Stomach (tissue), 4 donors: Measurements from ENCODE around the gene DOCK1.

ENCODE experiments used
- EP300 ChIP-seq: sonication (generic); formaldehyde crosslinking; IDR thresholded peaks from one replicate; pipeline ENCODE4 v1.6.1; 2017; ENCODE audit warnings: antibody characterized with exemption
- POLR2A ChIP-seq, 4 donors: fragments of 450-650 bp; IDR thresholded peaks; one replicate each; pipeline ENCODE4 v1.6.1; 2016; ENCODE audit warnings: antibody characterized with exemption in 4 of 4, control low read depth in 2 of 4, mild to moderate bottlenecking in 1 of 4, moderate library complexity in 1 of 4
- POLR2AphosphoS5 ChIP-seq, 3 donors: sonication (generic); formaldehyde crosslinking; IDR thresholded peaks; one replicate each; pipeline ENCODE4 v1.6.1; 2016; ENCODE audit warnings: antibody characterized with exemption in 3 of 3
- TF ChIP-seq, protein P1 (sequence below), 7 experiments: fragments of 450-650 bp in 4 of 7; fragments of 200-600 bp in 3 of 7; sonication (generic) in 3 of 7; IDR thresholded peaks; one replicate each; pipeline ENCODE4 v1.5.1; 2016 to 2019; ENCODE audit warnings: antibody characterized with exemption in 7 of 7, control low read depth in 2 of 7, mild to moderate bottlenecking in 1 of 7

DNA sequence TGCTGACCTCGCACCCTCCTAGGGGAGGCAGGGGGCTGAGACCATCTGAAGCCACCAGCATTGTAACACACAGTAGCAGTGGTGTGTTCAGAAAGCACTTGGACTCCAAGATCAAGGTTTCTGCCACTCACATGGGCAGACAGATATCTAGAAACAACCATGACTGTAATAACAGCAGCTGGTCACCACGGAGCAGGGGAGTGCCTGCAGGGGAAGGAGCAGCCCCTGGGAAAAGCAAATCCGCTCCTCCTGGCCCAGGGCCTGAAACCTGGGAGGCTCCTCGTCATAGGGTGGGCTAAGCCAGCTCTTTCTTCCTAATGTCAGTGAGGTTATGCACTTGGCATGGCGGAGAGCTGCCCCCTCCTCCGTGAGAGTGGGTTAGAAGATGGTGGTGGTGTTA lies 409.6 kb downstream of the DOCK1 start:
- TF ChIP-seq, protein P1, sequence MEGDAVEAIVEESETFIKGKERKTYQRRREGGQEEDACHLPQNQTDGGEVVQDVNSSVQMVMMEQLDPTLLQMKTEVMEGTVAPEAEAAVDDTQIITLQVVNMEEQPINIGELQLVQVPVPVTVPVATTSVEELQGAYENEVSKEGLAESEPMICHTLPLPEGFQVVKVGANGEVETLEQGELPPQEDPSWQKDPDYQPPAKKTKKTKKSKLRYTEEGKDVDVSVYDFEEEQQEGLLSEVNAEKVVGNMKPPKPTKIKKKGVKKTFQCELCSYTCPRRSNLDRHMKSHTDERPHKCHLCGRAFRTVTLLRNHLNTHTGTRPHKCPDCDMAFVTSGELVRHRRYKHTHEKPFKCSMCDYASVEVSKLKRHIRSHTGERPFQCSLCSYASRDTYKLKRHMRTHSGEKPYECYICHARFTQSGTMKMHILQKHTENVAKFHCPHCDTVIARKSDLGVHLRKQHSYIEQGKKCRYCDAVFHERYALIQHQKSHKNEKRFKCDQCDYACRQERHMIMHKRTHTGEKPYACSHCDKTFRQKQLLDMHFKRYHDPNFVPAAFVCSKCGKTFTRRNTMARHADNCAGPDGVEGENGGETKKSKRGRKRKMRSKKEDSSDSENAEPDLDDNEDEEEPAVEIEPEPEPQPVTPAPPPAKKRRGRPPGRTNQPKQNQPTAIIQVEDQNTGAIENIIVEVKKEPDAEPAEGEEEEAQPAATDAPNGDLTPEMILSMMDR (IDR thresholded peaks at IDR 0.05), result no peak
- TF ChIP-seq POLR2A (IDR thresholded peaks at IDR 0.05) (no peak), EP300 (no peak), POLR2AphosphoS5 (IDR thresholded peaks at IDR 0.05) (no peak)
